ENCODE data around the gene FAM9C. TPM values are rescaled to one million over a fixed set of nuclear protein-coding genes. Genes with fewer than 3 reads are reported as not detected.

FAM9C gene
- total and polyA plus RNA-seq, 9 of the 15 experiments (the other 6 are each of a cell fraction or from before 2014, with no cell fraction given), result not detected

DNA sequence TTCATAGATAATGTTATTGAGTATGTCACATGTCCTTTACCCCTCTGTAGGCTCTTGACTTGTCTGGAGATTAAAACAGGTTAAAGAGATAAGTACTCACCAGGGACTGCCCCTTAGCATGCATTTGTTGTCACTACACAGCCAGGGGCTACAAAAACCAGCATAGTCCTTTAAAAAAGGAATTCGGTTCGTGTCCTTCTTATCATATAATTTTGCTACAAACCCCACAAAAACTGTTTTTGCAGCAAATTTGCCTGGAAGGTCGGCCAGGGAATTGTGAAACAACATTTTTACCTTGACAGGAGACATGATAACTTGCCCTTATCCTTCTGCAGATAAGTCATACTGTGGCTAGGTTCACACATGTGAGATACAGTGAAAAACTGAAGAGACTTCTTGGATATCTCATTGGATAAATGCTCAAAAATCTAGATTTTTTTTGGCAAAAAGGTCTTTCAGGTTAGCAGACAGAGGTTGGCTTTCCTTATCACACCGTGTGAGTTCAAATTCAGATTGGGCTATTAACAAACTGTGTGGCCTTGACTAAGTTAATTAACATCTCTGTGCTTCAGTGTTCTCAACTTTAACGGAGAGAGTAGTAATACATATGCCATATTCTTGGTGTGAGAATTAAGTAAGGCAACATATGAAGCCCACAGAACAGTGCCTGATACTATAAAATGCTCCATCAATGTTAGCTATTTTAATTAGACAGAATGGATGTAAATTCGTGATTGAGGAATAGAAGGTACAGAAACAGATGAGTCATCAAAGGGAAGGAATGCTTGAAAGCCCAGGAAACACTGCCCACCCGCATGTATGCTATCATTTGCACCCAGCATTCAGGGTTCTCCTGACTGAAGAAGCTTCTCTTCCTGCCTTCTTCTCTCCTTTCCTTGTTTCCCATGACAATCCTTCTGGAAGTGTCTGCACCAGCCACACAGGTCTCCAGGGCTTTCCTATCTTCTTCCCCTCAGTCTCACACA is 30.0 kb downstream of the FAM9C start:
- Histone ChIP-seq H4K20me1 (replicated peaks; ENCODE audit: control insufficient read depth, insufficient read depth, low read length) (no peaks in the 10 kb centered on the region), H3K9ac (ENCODE audit: insufficient read depth in 1 of 2, low read depth in 2 of 2, low read length in 2 of 2) (peak overlapping the region in 1 of 2 experiments; percentile 31; a peak in 1 of 4 replicates), H3K9me3 (replicated peaks; ENCODE audit: control insufficient read depth, insufficient read depth, low read depth, low read length) (no peaks in the 10 kb centered on the region), H3K9me1 (ENCODE audit: control insufficient read depth, insufficient read depth, low read length) (no peaks in the 10 kb centered on the region), H3K4me3 (no peak overlapping the region), H3K4me1 (replicated peaks in 1 of 2; ENCODE audit: control insufficient read depth in 2 of 2, insufficient read depth in 2 of 2, low read length in 2 of 2) (peaks cover 0 to 17% of the 10 kb centered on the region in 2 experiments; a peak in 3 of 5 replicates), H3K36me3 (ENCODE audit: control insufficient read depth, insufficient read depth, low read length) (no peaks in the 10 kb centered on the region), H2AFZ (ENCODE audit: low read depth, low read length) (peak overlapping the region; percentile 93), H3K27me3 (ENCODE audit: control insufficient read depth in 2 of 2, insufficient read depth in 2 of 2, low read length in 2 of 2) (no peaks in the 10 kb centered on the region), H3K27ac (ENCODE audit: extremely low read depth, low read depth, low read length) (peak overlapping the region; percentile 61; the same call in 2 of the 3 replicates), H3K79me2 (ENCODE audit: control insufficient read depth, insufficient read depth, low read length) (no peaks in the 10 kb centered on the region), H3K4me2 (ENCODE audit: insufficient read depth, low read length) (peak overlapping the region; percentile 56)
- in situ Hi-C loops (cut with MboI), result no loop called here
- BruUV-seq (replicated peaks), result no TSS peak
- ChIA-PET CTCF (ENCODE audit: low intra/inter-chr PET ratio) (no interaction called here), POLR2A (interaction anchor here (0.7 kb wide), 1 partner anchor 40 kb away, joined by 3 read pairs; the partner anchor contains the start of gene TMSB4X)
- FAIRE-seq (peak; percentile 46), DNase-seq (ENCODE audit: extremely low read depth in 1 of 4, low spot score in 3 of 4) (peak in 3 of 4 experiments; percentile 11 to 16 (median 16)), ATAC-seq (peak; percentile 78)
- 5% methylated on average over 7 of the region's 7 CpGs for WGBS (ENCODE audit: insufficient coverage, low coverage, missing lambda C conversion rate)
- intact Hi-C loops (cut with micrococcal nuclease), result no loop called here
- peak; percentile 69; the same call in 1 of the 2 replicates for TF ChIP-seq BCOR (IDR thresholded peaks at IDR 0.05)
- TF ChIP-seq ADNP (tag; IDR thresholded peaks at IDR 0.05), result peak; percentile 63; the same call in 1 of the 2 replicates
- TF ChIP-seq JUND (IDR thresholded peaks at IDR 0.05; ENCODE audit: borderline replicate concordance, low read depth, low read length), result peak; percentile 34; the same call in 1 of the 2 replicates
- TF ChIP-seq JUND (tag; IDR thresholded peaks at IDR 0.05; ENCODE audit: borderline replicate concordance, low read depth, low read length), result no peak; the same call in 1 of the 3 replicates
- TF ChIP-seq, protein P1, sequence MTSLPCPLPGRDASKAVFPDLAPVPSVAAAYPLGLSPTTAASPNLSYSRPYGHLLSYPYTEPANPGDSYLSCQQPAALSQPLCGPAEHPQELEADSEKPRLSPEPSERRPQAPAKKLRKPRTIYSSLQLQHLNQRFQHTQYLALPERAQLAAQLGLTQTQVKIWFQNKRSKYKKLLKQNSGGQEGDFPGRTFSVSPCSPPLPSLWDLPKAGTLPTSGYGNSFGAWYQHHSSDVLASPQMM (CRISPR knock-in tag; IDR thresholded peaks at IDR 0.05), result no peak
- TF ChIP-seq HDAC3 (IDR thresholded peaks at IDR 0.05; ENCODE audit: borderline replicate concordance, partially characterized antibody), result no peak
- TF ChIP-seq KDM1A (IDR thresholded peaks at IDR 0.05), result 0 out of 4 replicates have a peak, but pooled peaks of 1 of the 2 experiments have one; percentile 36
- no peak for TF ChIP-seq EWSR1 (IDR thresholded peaks at IDR 0.05; ENCODE audit: borderline replicate concordance, low read depth, partially characterized antibody)
- TF ChIP-seq, protein P2, sequence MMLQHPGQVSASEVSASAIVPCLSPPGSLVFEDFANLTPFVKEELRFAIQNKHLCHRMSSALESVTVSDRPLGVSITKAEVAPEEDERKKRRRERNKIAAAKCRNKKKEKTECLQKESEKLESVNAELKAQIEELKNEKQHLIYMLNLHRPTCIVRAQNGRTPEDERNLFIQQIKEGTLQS (IDR thresholded peaks at IDR 0.05), result peak; percentile 70
- TF ChIP-seq, protein P2 (CRISPR knock-in tag; conservative IDR thresholded peaks at IDR 0.05), result no peak
- TF ChIP-seq ZNF316 (IDR thresholded peaks at IDR 0.05), result peak; percentile 71
- TF ChIP-seq, protein P3, sequence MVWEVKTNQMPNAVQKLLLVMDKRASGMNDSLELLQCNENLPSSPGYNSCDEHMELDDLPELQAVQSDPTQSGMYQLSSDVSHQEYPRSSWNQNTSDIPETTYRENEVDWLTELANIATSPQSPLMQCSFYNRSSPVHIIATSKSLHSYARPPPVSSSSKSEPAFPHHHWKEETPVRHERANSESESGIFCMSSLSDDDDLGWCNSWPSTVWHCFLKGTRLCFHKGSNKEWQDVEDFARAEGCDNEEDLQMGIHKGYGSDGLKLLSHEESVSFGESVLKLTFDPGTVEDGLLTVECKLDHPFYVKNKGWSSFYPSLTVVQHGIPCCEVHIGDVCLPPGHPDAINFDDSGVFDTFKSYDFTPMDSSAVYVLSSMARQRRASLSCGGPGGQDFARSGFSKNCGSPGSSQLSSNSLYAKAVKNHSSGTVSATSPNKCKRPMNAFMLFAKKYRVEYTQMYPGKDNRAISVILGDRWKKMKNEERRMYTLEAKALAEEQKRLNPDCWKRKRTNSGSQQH (CRISPR knock-in tag; IDR thresholded peaks at IDR 0.05), result no peak
- 0 out of 2 replicates have a peak, but pooled peaks have one; percentile 11 for TF ChIP-seq NFRKB (IDR thresholded peaks at IDR 0.05; ENCODE audit: low read depth)
- peak; percentile 32 for TF ChIP-seq MAFG (tag; conservative IDR thresholded peaks at IDR 0.05)
- peak; percentile 32; the same call in 1 of the 2 replicates for TF ChIP-seq CEBPB (tag; IDR thresholded peaks at IDR 0.05)
- TF ChIP-seq MAFF (IDR thresholded peaks at IDR 0.05; ENCODE audit: low read length), result 0 out of 2 replicates have a peak, but pooled peaks have one; percentile 17
- TF ChIP-seq SMAD4 (CRISPR knock-in tag; conservative IDR thresholded peaks at IDR 0.05), result no peak
- peak; percentile 59 for TF ChIP-seq ZFP36 (IDR thresholded peaks at IDR 0.05; ENCODE audit: low read depth, low read length, partially characterized antibody)
- TF ChIP-seq RBM25 (IDR thresholded peaks at IDR 0.05; ENCODE audit: low read depth, low read length, severe bottlenecking), result peak; percentile 67
- TF ChIP-seq NFE2 (IDR thresholded peaks at IDR 0.05; ENCODE audit: low read depth), result peak; percentile 35; the same call in 1 of the 2 replicates
